CD4-positive, CD25-positive, alpha-beta regulatory T cell (primary cell): ENCODE measurements around the gene BMPR1A. TPM values are rescaled to one million over a fixed set of nuclear protein-coding genes. Genes with fewer than 3 reads are reported as not detected.

Source experiments
- ATAC-seq, 2 donors: fragments of 150-1000 bp; cut with Tn5 transposase; one replicate each; pipeline ENCODE4 v1.10.0; 2021; ENCODE audit warnings: low read depth in 2 of 2, moderate number of reproducible peaks in 2 of 2, moderate library complexity in 1 of 2
- DNase-seq, 3 donors: peaks; one replicate each; pipeline versions ENCODE4 v3.0.0 to v3.0.0-alpha.2; 2012 to 2022; ENCODE audit warnings: mixed read lengths in 1 of 3
- H3K27ac ChIP-seq: one replicate; pipeline ENCODE4 v1.7.0; 2013; ENCODE audit warnings: mild to moderate bottlenecking, low read length; ENCODE audit not compliant: insufficient read depth, poor library complexity, severe bottlenecking
- H3K27me3 ChIP-seq: one replicate; pipeline ENCODE4 v1.7.0; 2013; ENCODE audit warnings: low read length; ENCODE audit not compliant: control insufficient read depth, insufficient read depth
- H3K36me3 ChIP-seq: one replicate; pipeline ENCODE4 v1.7.0; 2013; ENCODE audit warnings: mild to moderate bottlenecking, low read length, moderate library complexity; ENCODE audit not compliant: control insufficient read depth, insufficient read depth
- H3K4me1 ChIP-seq: 2 replicates; pipeline ENCODE4 v1.7.0; 2013; ENCODE audit warnings: mild to moderate bottlenecking, low read length; ENCODE audit not compliant: insufficient read depth, control insufficient read depth, poor library complexity, severe bottlenecking
- H3K4me3 ChIP-seq: one replicate; pipeline ENCODE4 v1.7.0; 2013; ENCODE audit warnings: low read depth, mild to moderate bottlenecking, low read length, moderate library complexity
- H3K9me3 ChIP-seq, 2 experiments: 1 replicate in 1 of 2; 2 replicates in 1 of 2; pipeline ENCODE4 v1.7.0; 2013; ENCODE audit warnings: low read length in 2 of 2, mild to moderate bottlenecking in 1 of 2, moderate library complexity in 1 of 2; ENCODE audit not compliant: control insufficient read depth in 2 of 2
- H3K27ac Mint-ChIP-seq, 3 donors: one replicate each; pipeline ENCODE4 v1.8.0; 2020 to 2022; ENCODE audit warnings: mild to moderate bottlenecking in 3 of 3, mixed read lengths in 3 of 3, moderate library complexity in 2 of 3
- H3K27me3 Mint-ChIP-seq: one replicate; pipeline ENCODE4 v1.8.0; 2022; ENCODE audit warnings: mild to moderate bottlenecking, mixed read lengths
- H3K36me3 Mint-ChIP-seq: one replicate; pipeline ENCODE4 v1.8.0; 2020; ENCODE audit warnings: mixed read lengths
- H3K4me1 Mint-ChIP-seq, 4 donors: one replicate each; pipeline ENCODE4 v1.8.0; 2020 to 2022; ENCODE audit warnings: mixed read lengths in 4 of 4, mild to moderate bottlenecking in 1 of 4
- H3K4me3 Mint-ChIP-seq, 4 donors: one replicate each; pipeline ENCODE4 v1.8.0; 2020 to 2022; ENCODE audit warnings: mild to moderate bottlenecking in 4 of 4, mixed read lengths in 4 of 4, moderate library complexity in 3 of 4
- H3K9me3 Mint-ChIP-seq, 7 donors: one replicate each; pipeline ENCODE4 v1.8.0; 2020 to 2022; ENCODE audit warnings: mixed read lengths in 7 of 7, mild to moderate bottlenecking in 3 of 7, moderate library complexity in 2 of 7
- polyA plus RNA-seq, 4 donors: library from polyadenylated mRNA; unstranded; fragments of 300-500 nt; fragmentation: Illumina TruSeq; gene quantifications; one replicate each; pipeline ENCODE4 v1.2.3, GENCODE V29; 2021
- total RNA-seq: library from RNA; stranded (reverse); gene quantifications from one replicate; pipeline ENCODE4 v1.2.3, GENCODE V29; 2022

Gene BMPR1A
- total and polyA plus RNA-seq, 5 donors from 2014 or later = 2.2 to 8.8 (median 4.2) TPM

GRCh38 chr10:86962136-86962980 is 205.9 kb downstream of the BMPR1A start:
- DNase-seq (no peak), ATAC-seq (no peak)
- Histone ChIP-seq H3K27ac (no peak overlapping the region), H3K27me3 (no peaks in the 10 kb centered on the region), H3K36me3 (no peaks in the 10 kb centered on the region), H3K4me3 (no peak overlapping the region), H3K4me1 (peaks cover 23% of the 10 kb centered on the region), H3K9me3 (no peaks in the 10 kb centered on the region)
- H3K9me3 Mint-ChIP-seq = no peaks in the 10 kb centered on the region
- peaks cover 5% of the 10 kb centered on the region for H3K27me3 Mint-ChIP-seq
- H3K36me3 Mint-ChIP-seq = no peaks in the 10 kb centered on the region
- peaks cover 0 to 25% (median 13%) of the 10 kb centered on the region in 4 donors for H3K4me1 Mint-ChIP-seq
- H3K4me3 Mint-ChIP-seq = no peak overlapping the region
- peak overlapping the region in 1 of 3 donors; percentile 38 for H3K27ac Mint-ChIP-seq

GRCh38 chr10:86962981-86963310 is 206.5 kb downstream of the BMPR1A start:
- H3K27ac Mint-ChIP-seq = no peak overlapping the region
- no peaks in the 10 kb centered on the region for H3K9me3 Mint-ChIP-seq
- no peak overlapping the region for H3K4me3 ChIP-seq
- H3K27ac ChIP-seq = no peak overlapping the region
- no peaks in the 10 kb centered on the region for H3K27me3 ChIP-seq
- H3K36me3 Mint-ChIP-seq = no peaks in the 10 kb centered on the region
- DNase-seq (no peak), ATAC-seq (no peak)
- H3K4me1 ChIP-seq = peaks cover 21% of the 10 kb centered on the region
- H3K36me3 ChIP-seq = no peaks in the 10 kb centered on the region
- peaks cover 5% of the 10 kb centered on the region for H3K27me3 Mint-ChIP-seq
- H3K4me1 Mint-ChIP-seq = peaks cover 0 to 25% (median 12%) of the 10 kb centered on the region in 4 donors
- no peaks in the 10 kb centered on the region for H3K9me3 ChIP-seq
- H3K4me3 Mint-ChIP-seq = no peak overlapping the region

GRCh38 chr10:86963341-86963919 is 207.0 kb downstream of the BMPR1A start:
- Histone ChIP-seq H3K36me3 (no peaks in the 10 kb centered on the region), H3K4me3 (no peak overlapping the region), H3K4me1 (peaks cover 25% of the 10 kb centered on the region), H3K9me3 (no peaks in the 10 kb centered on the region), H3K27ac (no peak overlapping the region), H3K27me3 (no peaks in the 10 kb centered on the region)
- Mint-ChIP-seq H3K27ac (no peak overlapping the region), H3K27me3 (peaks cover 5% of the 10 kb centered on the region), H3K4me1 (peaks cover 0 to 30% (median 12%) of the 10 kb centered on the region in 4 donors), H3K4me3 (no peak overlapping the region), H3K36me3 (no peaks in the 10 kb centered on the region), H3K9me3 (no peaks in the 10 kb centered on the region)
- no peak for ATAC-seq
- no peak for DNase-seq

- H3K4me1 ChIP-seq = peaks cover 33% of the 10 kb centered on the region
- H3K4me3 Mint-ChIP-seq = no peak overlapping the region
- no peaks in the 10 kb centered on the region for H3K9me3 ChIP-seq
- H3K4me3 ChIP-seq = no peak overlapping the region
- H3K27ac ChIP-seq = no peak overlapping the region
- H3K36me3 Mint-ChIP-seq = no peaks in the 10 kb centered on the region
- ATAC-seq (no peak), DNase-seq (no peak)
- peaks cover 5% of the 10 kb centered on the region for H3K27me3 Mint-ChIP-seq
- peaks cover 0 to 36% (median 12%) of the 10 kb centered on the region in 4 donors for H3K4me1 Mint-ChIP-seq
- H3K9me3 Mint-ChIP-seq = no peaks in the 10 kb centered on the region
- no peaks in the 10 kb centered on the region for H3K36me3 ChIP-seq
- H3K27ac Mint-ChIP-seq = no peak overlapping the region
- no peaks in the 10 kb centered on the region for H3K27me3 ChIP-seq
Measured at GRCh38 chr10:86964061-86964846, 207.8 kb downstream of the BMPR1A start.

- H3K4me3 ChIP-seq = no peak overlapping the region
- no peaks in the 10 kb centered on the region for H3K36me3 ChIP-seq
- peaks cover 38% of the 10 kb centered on the region for H3K4me1 ChIP-seq
- Mint-ChIP-seq H3K4me3 (no peak overlapping the region), H3K9me3 (no peaks in the 10 kb centered on the region), H3K27me3 (peaks cover 5% of the 10 kb centered on the region), H3K36me3 (no peaks in the 10 kb centered on the region), H3K27ac (peak overlapping the region in 1 of 3 donors; percentile 36), H3K4me1 (peaks cover 0 to 42% (median 14%) of the 10 kb centered on the region in 4 donors)
- DNase-seq (no peak), ATAC-seq (no peak)
- no peaks in the 10 kb centered on the region for H3K27me3 ChIP-seq
- no peaks in the 10 kb centered on the region for H3K9me3 ChIP-seq
- no peak overlapping the region for H3K27ac ChIP-seq
Measured at GRCh38 chr10:86964847-86965190, 208.4 kb downstream of the BMPR1A start.

GRCh38 chr10:86965986-86966654 is 209.7 kb downstream of the BMPR1A start:
- Histone ChIP-seq H3K27me3 (no peaks in the 10 kb centered on the region), H3K27ac (no peak overlapping the region), H3K9me3 (no peaks in the 10 kb centered on the region), H3K4me3 (peak overlapping the region; percentile 47), H3K36me3 (no peaks in the 10 kb centered on the region), H3K4me1 (peaks cover 50% of the 10 kb centered on the region)
- DNase-seq (peak in 1 of 3 donors; percentile 44), ATAC-seq (no peak)
- Mint-ChIP-seq H3K4me1 (peaks cover 0 to 48% (median 13%) of the 10 kb centered on the region in 4 donors), H3K27ac (peak overlapping the region; percentile 69 to 88 (median 81)), H3K4me3 (peak overlapping the region; percentile 10 to 85 (median 64)), H3K36me3 (no peaks in the 10 kb centered on the region), H3K27me3 (peaks cover 5% of the 10 kb centered on the region), H3K9me3 (no peaks in the 10 kb centered on the region)

GRCh38 chr10:86967481-86967941 is 211.1 kb downstream of the BMPR1A start:
- ATAC-seq (no peak), DNase-seq (no peak)
- no peaks in the 10 kb centered on the region for H3K36me3 ChIP-seq
- no peaks in the 10 kb centered on the region for H3K36me3 Mint-ChIP-seq
- H3K4me3 ChIP-seq = no peak overlapping the region
- H3K27ac ChIP-seq = no peak overlapping the region
- H3K27me3 Mint-ChIP-seq = peaks cover 9% of the 10 kb centered on the region
- peak overlapping the region in 1 of 3 donors; percentile 60 for H3K27ac Mint-ChIP-seq
- H3K9me3 Mint-ChIP-seq = no peaks in the 10 kb centered on the region
- H3K4me3 Mint-ChIP-seq = peak overlapping the region in 2 of 4 donors; percentile 38
- H3K27me3 ChIP-seq = no peaks in the 10 kb centered on the region
- peaks cover 58% of the 10 kb centered on the region for H3K4me1 ChIP-seq
- H3K4me1 Mint-ChIP-seq = peaks cover 0 to 53% (median 13%) of the 10 kb centered on the region in 4 donors
- no peaks in the 10 kb centered on the region for H3K9me3 ChIP-seq
